Measurements from ENCODE around the gene AKAP3. TPM values are rescaled to one million over a fixed set of nuclear protein-coding genes. Genes with fewer than 3 reads are reported as not detected.

The AKAP3 gene
- total and polyA plus RNA-seq, 8 donors: 0.29 to 1.3 (median 0.48) TPM; not detected in 2

DNA sequence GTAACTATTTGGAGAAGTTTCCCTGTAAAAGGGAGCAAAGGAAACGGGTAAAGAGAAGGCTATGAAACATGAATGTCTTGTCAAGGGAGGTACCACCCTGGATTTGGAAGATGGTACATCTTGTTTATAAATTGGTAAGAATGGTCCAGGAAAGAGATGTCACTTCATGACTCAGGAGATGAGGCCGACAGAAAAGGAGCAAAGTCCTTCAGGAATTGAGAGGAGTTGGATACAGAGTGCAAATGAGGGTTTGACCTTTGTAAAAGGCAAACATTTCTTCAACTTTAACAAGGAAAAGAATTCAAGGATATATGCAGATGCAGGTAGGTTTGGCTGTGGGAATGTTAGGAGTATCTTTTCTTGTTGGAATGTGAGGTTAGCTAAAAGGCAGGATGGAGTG is 30.9 kb upstream of the AKAP3 start:
- WGBS, 5 donors: 69 to 82% (median 80%) methylated on average over 2 of the region's 2 CpGs

DNA sequence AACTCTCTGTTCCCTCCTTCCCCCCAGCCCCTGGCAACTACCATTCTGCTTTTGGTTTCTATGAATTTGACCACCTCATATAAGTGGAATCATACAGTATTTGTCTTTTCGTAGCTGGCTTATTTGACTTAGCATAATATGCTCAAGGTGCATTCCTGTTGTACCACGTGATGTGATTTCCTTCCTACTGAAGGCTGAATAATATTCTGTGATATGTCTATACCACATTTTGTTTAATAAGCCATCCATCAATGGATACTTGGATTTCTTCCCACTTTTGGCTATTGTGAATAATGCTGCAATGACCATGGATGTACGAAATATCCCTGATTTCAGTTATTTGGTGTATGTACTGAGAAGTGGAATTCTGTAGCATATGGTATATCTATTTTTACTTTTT is 16.4 kb upstream of the AKAP3 start:
- H3K9me3 ChIP-seq: no peaks in the 10 kb centered on the region
- DNase-seq: no peak
- no peaks in the 10 kb centered on the region for H3K4me1 ChIP-seq
- no peaks in the 10 kb centered on the region for H3K27me3 ChIP-seq
- 92 to 97% (median 94%) methylated on average over 3 of the region's 3 CpGs for WGBS, 5 donors
- peaks cover 60 to 100% (median 99%) of the 10 kb centered on the region in 4 donors for H3K36me3 ChIP-seq
- intact Hi-C loops (cut with DNase I; ENCODE audit: low total_unique reads): no loop called here
- TF ChIP-seq EP300 (IDR thresholded peaks at IDR 0.05) (no peak), POLR2A (IDR thresholded peaks at IDR 0.05) (no peak), CTCF (IDR thresholded peaks at IDR 0.05) (no peak), POLR2AphosphoS5 (IDR thresholded peaks at IDR 0.05) (no peak)
- H3K4me3 ChIP-seq: no peak overlapping the region
- no peak overlapping the region for H3K27ac ChIP-seq

More for the DNA sequence above, 30.9 kb upstream of the AKAP3 start:
- intact Hi-C loops (cut with DNase I; ENCODE audit: low total_unique reads): no loop called here
- Histone ChIP-seq H3K27me3 (no peaks in the 10 kb centered on the region), H3K27ac (no peak overlapping the region), H3K36me3 (peaks cover 11 to 37% (median 33%) of the 10 kb centered on the region in 4 donors), H3K4me1 (no peaks in the 10 kb centered on the region), H3K9me3 (no peaks in the 10 kb centered on the region), H3K4me3 (no peak overlapping the region)
- TF ChIP-seq POLR2A (IDR thresholded peaks at IDR 0.05) (no peak), POLR2AphosphoS5 (IDR thresholded peaks at IDR 0.05) (no peak), EP300 (IDR thresholded peaks at IDR 0.05) (no peak), CTCF (IDR thresholded peaks at IDR 0.05) (no peak)
- DNase-seq: no peak

DNA sequence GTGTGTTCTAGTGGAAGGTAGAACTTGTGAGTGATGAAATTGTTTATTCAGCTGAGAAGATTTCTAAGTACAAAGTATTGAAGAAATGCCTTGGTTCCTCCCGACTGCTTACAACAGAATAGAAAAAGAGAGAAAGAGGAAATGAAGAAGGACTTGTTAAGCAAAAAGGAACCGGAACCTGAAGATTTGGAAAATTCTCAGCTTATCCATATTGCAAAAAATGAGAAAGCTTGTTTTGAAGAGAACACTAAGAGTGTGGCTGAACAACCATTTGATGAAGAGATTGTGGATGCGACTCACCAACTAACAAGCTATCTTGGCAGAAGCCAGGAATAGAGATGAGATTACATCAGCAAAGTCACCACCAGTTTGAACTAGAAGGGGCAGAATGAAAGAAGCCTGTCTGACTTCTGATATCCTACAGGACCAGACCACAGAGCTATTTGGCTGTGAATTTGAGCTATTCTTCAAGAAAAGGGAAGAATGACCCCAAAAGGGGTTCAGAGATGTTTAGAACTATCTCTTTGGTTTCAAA is 15.2 kb upstream of the AKAP3 start:
- Histone ChIP-seq H3K27me3 (no peaks in the 10 kb centered on the region), H3K4me3 (no peak overlapping the region), H3K36me3 (peaks cover 60 to 100% (median 99%) of the 10 kb centered on the region in 4 donors), H3K27ac (no peak overlapping the region), H3K9me3 (no peaks in the 10 kb centered on the region), H3K4me1 (no peaks in the 10 kb centered on the region)
- TF ChIP-seq EP300 (IDR thresholded peaks at IDR 0.05): no peak
- TF ChIP-seq POLR2AphosphoS5 (IDR thresholded peaks at IDR 0.05): no peak
- no peak for TF ChIP-seq CTCF (IDR thresholded peaks at IDR 0.05)
- TF ChIP-seq POLR2A (IDR thresholded peaks at IDR 0.05): no peak
- intact Hi-C loops (cut with DNase I; ENCODE audit: low total_unique reads): no loop called here
- 58 to 91% (median 62%) methylated on average over 3 of the region's 3 CpGs for WGBS, 5 donors
- DNase-seq: no peak

DNA sequence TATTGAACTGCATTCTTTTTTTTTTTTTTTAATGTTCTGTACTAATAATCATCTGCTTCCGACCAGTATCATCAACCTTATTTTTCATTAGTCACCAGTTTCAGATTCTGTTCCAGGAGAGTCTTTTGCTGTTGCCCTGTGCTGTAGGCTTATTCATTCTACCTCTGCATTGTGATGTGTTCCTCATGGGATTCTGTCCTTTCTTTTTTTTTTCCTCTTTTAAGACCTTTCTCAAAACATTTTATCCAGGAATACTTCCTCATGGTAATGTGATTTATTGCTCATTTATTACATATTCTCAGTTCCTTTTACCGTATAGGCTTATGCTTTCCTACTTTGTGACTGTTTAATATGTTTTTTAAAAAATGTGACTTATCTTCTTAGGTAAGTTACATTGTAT is 4.8 kb upstream of the AKAP3 start:
- H3K36me3 ChIP-seq: peaks cover 21 to 48% (median 47%) of the 10 kb centered on the region in 4 donors

More for the DNA sequence above, 4.8 kb upstream of the AKAP3 start:
- H3K27ac ChIP-seq: no peak overlapping the region
- H3K4me1 ChIP-seq: peaks cover 8 to 45% (median 27%) of the 10 kb centered on the region in 4 donors
- H3K4me3 ChIP-seq: no peak overlapping the region
- H3K27me3 ChIP-seq: no peaks in the 10 kb centered on the region
- TF ChIP-seq POLR2AphosphoS5 (IDR thresholded peaks at IDR 0.05) (no peak), EP300 (IDR thresholded peaks at IDR 0.05) (no peak), CTCF (IDR thresholded peaks at IDR 0.05) (no peak), POLR2A (IDR thresholded peaks at IDR 0.05) (no peak)
- DNase-seq: no peak
- WGBS, 5 donors: 74 to 87% (median 78%) methylated on average over 2 of the region's 2 CpGs
- H3K9me3 ChIP-seq: no peaks in the 10 kb centered on the region
- intact Hi-C loops (cut with DNase I; ENCODE audit: low total_unique reads): no loop called here
